DND-41 (cell line): ENCODE results near the gene BTK.

Experiments
- CTCF ChIP-seq: IDR thresholded peaks from 2 replicates; pipeline ENCODE4 v1.5.1; 2012; ENCODE audit warnings: borderline replicate concordance, low read length, moderate library complexity, mild to moderate bottlenecking; ENCODE audit not compliant: poor library complexity, severe bottlenecking; ENCODE audit errors: extremely low read depth
- EZH2 ChIP-seq: IDR thresholded peaks from 3 replicates; pipeline ENCODE4 v1.6.1; 2012; ENCODE audit warnings: borderline replicate concordance, low read depth, mild to moderate bottlenecking, moderate library complexity, low read length, inconsistent platforms; ENCODE audit not compliant: severe bottlenecking

- TF ChIP-seq CTCF (no peak), EZH2 (no peak)
These were observed 17.2 kb downstream of the BTK start for GRCh38 chrX:101368800-101369199.
